ENCODE results near the gene PRKCI.
"Not testable (repeated sequence)": the region's sequence is repeated elsewhere in the genome, so short reads cannot be mapped to it uniquely, and the experiment has no call there.

Gene PRKCI

GRCh38 chr3:170225166-170225565 lies 2.9 kb downstream of the PRKCI start:
- no peak for DNase-seq

DNA sequence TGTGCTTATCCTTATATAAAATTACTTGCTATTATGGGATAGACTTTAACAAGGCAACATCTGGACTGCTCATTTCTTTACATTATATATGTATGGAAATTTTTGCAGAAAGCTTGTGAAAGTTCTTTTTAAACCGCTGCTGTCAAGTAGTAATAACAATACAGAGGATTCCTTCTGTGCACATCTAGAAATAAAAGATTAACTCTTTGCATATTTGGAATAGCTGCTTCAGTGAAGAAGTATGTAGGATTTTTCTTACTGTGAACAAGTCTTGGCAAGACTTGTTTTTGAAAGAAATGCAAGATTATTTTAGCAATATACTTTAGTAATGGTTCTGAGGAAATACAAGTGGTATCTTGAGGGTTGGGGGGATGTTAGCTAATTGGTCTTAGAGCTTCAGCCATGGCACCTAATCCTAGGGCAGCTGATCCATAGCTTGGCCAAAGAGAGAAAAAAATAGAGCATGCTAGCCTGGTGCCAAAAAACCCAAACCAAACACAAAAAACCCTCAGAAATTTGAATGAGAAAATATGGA lies 4.3 kb downstream of the PRKCI start:
- DNase-seq, result no peak

DNA sequence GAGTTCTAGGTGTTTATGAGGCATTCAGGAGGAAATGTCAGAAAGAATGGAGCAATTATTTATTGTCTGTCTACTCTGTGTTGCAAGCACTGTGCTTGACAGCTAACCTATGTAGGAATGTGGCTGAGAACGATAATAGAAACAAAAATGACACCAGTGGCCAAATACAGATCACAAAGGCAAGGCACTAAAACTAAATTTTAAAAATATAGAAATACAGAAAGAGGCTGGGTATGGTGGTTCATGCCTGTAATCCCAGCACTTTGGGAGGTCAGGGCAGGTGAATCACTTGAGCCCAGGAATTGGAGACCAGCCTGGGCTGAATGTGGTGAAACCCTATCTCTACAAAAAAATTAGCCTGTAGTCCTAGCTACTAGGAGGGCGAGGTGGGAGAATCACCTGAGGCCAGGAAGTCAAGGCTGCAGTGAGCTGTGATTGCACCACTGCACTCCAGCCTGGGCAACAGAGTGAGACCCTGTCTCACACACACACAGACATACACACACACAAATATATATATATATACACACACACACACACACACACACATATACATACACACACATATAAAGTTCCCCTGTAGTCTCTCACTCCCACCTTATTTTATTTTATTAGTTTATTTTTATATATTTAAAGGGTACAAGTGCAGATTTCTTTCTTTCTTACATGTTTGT lies 6.0 kb downstream of the PRKCI start:
- no peak for DNase-seq

- no peak for DNase-seq
Measured at GRCh38 chr3:170232266-170232665, 10.0 kb downstream of the PRKCI start.

GRCh38 chr3:170233530-170233929 lies 11.3 kb downstream of the PRKCI start:
- peak; percentile 29 for DNase-seq

GRCh38 chr3:170240142-170240541 lies 17.9 kb downstream of the PRKCI start:
- no peak for DNase-seq

GRCh38 chr3:170240671-170241070 lies 18.4 kb downstream of the PRKCI start:
- no peak for DNase-seq

GRCh38 chr3:170244576-170244975 lies 22.4 kb downstream of the PRKCI start:
- no peak for DNase-seq

DNA sequence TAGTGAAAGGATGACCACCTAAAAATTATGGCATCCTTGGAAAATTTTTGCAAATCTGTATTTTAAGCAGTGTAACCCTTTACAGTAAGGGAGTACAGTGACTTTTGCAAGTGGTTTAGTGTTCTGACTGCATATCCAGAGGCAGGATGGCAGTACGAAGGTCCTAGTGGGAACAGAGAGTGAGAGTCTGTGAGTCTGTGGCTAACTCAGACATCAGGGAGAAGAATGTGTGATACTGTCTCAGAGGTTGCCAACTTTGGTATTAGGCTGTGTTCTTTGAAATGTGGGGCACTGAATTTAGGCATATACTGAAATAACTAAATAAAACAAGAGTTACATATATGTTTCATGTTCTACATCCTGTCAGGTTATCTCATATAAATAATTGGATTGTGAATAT lies 25.7 kb downstream of the PRKCI start:
- no peak for DNase-seq

- DNase-seq, result no peak
Measured at GRCh38 chr3:170256597-170256996, 34.4 kb downstream of the PRKCI start.

GRCh38 chr3:170257145-170257544 lies 34.9 kb downstream of the PRKCI start:
- no peak for DNase-seq

- no peak for DNase-seq
Measured at GRCh38 chr3:170258105-170258487, 35.9 kb downstream of the PRKCI start.

- DNase-seq, result no peak
Measured at GRCh38 chr3:170259907-170260306, 37.7 kb downstream of the PRKCI start.

- DNase-seq, result no peak
Measured at GRCh38 chr3:170267793-170268192, 45.6 kb downstream of the PRKCI start.

DNA sequence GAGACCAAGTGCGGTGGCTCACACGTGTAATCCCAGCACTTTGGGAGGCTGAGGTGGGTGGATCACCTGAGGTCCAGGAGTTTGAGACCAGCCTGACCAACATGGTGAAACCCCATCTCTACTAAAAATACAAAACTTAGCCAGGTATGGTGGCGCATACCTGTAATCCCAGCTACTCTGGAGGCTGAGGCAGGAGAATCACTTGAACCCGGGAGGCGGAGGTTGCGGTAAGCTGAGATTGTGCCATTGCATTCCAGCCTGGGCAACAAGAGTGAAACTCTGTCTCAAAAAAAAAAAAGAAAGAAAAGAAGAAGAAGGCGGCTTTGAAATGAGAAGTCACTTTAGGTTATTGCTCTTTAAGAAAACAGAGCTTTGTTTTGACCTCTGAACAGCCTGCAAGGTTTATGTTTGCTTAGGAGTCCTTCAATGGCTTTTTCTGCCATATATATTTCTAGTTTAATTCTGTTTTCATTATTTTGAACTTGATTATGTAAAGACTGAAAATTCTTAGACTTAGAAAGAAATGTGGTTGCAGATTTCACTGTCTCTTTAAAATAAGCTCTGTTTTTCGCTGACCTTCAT lies 47.5 kb downstream of the PRKCI start:
- DNase-seq, result not testable (repeated sequence)

- peak; percentile 25 for DNase-seq
Measured at GRCh38 chr3:170270282-170270881, 48.2 kb downstream of the PRKCI start.

GRCh38 chr3:170274641-170275040 lies 52.4 kb downstream of the PRKCI start:
- no peak for DNase-seq

- no peak for DNase-seq
Measured at GRCh38 chr3:170275832-170276231, 53.6 kb downstream of the PRKCI start.

- not testable (repeated sequence) for DNase-seq
Measured at GRCh38 chr3:170277311-170277710, 55.1 kb downstream of the PRKCI start.

DNA sequence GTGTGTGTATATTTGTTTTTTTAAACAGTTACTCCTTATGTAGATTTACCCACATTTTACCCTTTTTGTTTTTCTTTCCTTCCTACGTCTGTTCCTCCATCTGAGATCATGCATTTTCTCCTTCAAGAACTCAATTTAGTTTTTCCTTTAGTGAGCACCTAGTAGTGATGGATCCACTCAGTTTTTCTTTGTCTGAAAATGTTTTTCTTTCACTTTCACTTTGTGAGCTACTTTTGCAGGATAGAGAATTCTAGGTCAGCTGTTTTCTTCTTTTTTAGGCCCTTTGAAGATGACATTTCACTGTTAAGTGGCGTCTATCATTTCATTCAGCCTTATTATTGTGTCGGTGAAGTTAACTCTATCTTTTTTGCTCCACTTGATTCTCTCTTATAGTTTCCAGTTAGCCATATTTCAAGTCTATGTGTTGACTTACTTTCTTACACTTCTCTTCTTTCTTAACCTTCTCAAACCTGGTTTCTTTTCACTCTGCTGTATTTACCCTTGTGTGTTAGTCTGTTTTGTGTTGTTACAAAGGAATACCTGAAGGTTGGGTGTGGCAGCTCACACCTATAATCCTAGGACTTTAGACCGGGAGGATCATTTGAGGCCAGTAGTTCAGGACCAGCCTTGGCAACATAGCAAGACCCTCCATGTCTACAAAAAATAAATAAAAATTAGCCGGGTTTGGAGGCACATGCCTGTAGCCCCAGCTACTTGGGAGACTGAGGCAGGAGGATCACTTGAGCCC lies 55.8 kb downstream of the PRKCI start:
- DNase-seq, result peak; percentile 7

DNA sequence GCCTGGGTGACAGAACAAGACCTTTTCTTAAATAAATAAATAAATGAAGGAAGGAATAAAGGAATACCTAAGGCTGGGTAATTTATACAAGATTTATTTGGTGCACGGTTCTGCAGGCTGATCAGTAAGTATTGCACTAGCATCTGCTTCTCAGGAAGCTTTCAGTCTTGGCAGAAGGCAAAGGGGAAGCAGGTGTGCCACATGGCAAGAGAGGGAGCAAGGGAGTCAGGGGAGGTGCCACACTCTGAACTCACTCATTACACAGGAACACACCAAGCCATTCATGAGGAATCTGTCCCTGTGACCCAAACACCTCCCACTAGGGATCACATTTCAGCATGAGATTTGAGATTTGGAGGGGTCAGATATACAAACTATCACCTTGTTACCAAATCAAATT lies 56.4 kb downstream of the PRKCI start:
- no peak for DNase-seq

- no peak for DNase-seq
Measured at GRCh38 chr3:170290194-170290593, 68.0 kb downstream of the PRKCI start.

- DNase-seq, result no peak
Measured at GRCh38 chr3:170295586-170295985, 73.4 kb downstream of the PRKCI start.

DNA sequence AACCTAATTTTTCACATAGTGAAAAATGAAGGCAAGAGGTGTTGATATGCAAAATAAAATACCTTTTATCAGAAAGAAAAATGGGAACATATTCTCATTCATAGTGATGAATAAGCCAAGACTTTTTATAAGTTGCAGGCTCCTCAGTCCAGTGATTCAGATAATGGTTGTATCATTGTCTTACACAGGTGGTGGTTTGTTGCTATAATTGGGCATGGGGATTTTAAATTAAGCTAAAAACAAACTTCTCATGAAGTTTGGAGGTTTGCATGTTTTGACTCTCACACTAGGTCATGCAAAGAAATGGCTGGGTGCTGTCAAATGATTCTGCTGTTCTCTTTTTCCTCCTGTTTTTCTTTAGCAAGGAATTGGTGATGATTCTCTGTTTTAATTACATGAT lies 74.5 kb downstream of the PRKCI start:
- no peak for DNase-seq
